Spleen (tissue), 11 donors: ENCODE measurements around the gene RMC1. TPM values are rescaled to one million over a fixed set of nuclear protein-coding genes. Genes with fewer than 3 reads are reported as not detected.

Experiments used
- DNase-seq: peaks from one replicate; pipeline ENCODE4 v3.0.0-alpha.2; 2020
- H3K27ac ChIP-seq, 8 donors: fragments of 200-600 bp; sonication (generic) in 7 of 8; 1 replicate in 4 of 8; 2 replicates in 4 of 8; pipeline versions ENCODE4 v1.5.0 to v1.8.0; 2016 to 2021; ENCODE audit warnings: inconsistent platforms in 4 of 8, mild to moderate bottlenecking in 4 of 8, moderate library complexity in 1 of 8
- H3K27me3 ChIP-seq, 7 donors: fragments of 200-600 bp; sonication (generic) in 6 of 7; replicated peaks in 1 of 7; 1 replicate in 4 of 7; 2 replicates in 3 of 7; pipeline versions ENCODE4 v1.5.0 to v1.8.0; 2016 to 2021; ENCODE audit warnings: inconsistent platforms in 3 of 7, mild to moderate bottlenecking in 1 of 7
- H3K36me3 ChIP-seq, 6 donors: fragments of 200-600 bp; sonication (generic) in 5 of 6; 1 replicate in 4 of 6; 2 replicates in 2 of 6; pipeline versions ENCODE4 v1.5.0 to v1.8.0; 2016 to 2021; ENCODE audit warnings: inconsistent platforms in 2 of 6
- H3K4me1 ChIP-seq, 6 donors: fragments of 200-600 bp; sonication (generic) in 5 of 6; 1 replicate in 3 of 6; 2 replicates in 3 of 6; pipeline versions ENCODE4 v1.5.0 to v1.8.0; 2016 to 2021; ENCODE audit warnings: inconsistent platforms in 3 of 6
- H3K4me3 ChIP-seq, 8 donors: fragments of 200-600 bp; sonication (generic) in 7 of 8; 1 replicate in 4 of 8; 2 replicates in 4 of 8; pipeline versions ENCODE4 v1.5.0 to v1.8.0; 2016 to 2021; ENCODE audit warnings: inconsistent platforms in 4 of 8, mild to moderate bottlenecking in 4 of 8, moderate library complexity in 2 of 8
- H3K9me3 ChIP-seq, 8 donors: fragments of 200-600 bp; sonication (generic) in 7 of 8; 1 replicate in 4 of 8; 2 replicates in 4 of 8; pipeline versions ENCODE4 v1.5.0 to v1.8.0; 2016 to 2021; ENCODE audit warnings: inconsistent platforms in 4 of 8
- POLR2A ChIP-seq, 3 donors: fragments of 450-650 bp; IDR thresholded peaks; one replicate each; pipeline ENCODE4 v1.5.1; 2017; ENCODE audit warnings: antibody characterized with exemption in 3 of 3, mild to moderate bottlenecking in 1 of 3
- POLR2AphosphoS5 ChIP-seq, 3 donors: sonication (generic); formaldehyde crosslinking; IDR thresholded peaks; one replicate each; pipeline ENCODE4 v1.5.1; 2017; ENCODE audit warnings: antibody characterized with exemption in 3 of 3
- WGBS, 5 donors: extraction: QIAGEN DNeasy Blood & Tissue Kit in 3 of 5; methylation state at CpG; one replicate each; pipeline versions ENCODE4 v1.1.5 to v1.1.7; 2013 to 2018; 5-methylcytosine and 5-hydroxymethylcytosine counted together
- intact Hi-C: fragments of 100-400 bp; cut with DNase I; formaldehyde crosslinking; loops from one replicate; pipeline ENCODE4 v1.15.0; 2023; ENCODE audit warnings: low total_unique reads
- polyA plus RNA-seq, 3 donors: library from polyadenylated mRNA; stranded (reverse); fragments of 200-250 nt; gene quantifications; one replicate each; pipeline ENCODE4 v1.2.1, GENCODE V29; 2013
- total RNA-seq, 7 donors: library from RNA; depleted of rRNA in 3 of 7; stranded (reverse); fragments of >200 nt in 3 of 7; fragmentation: NEBNext Ultra II Directional in 4 of 7; extraction: Animal tissue kit (Norgen Biotek cat#: 25700) in 4 of 7; gene quantifications; one replicate each; pipeline versions ENCODE4 v1.1.0 to v1.2.1, GENCODE V29; 2016 to 2021
- TF ChIP-seq, protein P1 (sequence below), 11 experiments: fragments of 200-600 bp in 7 of 11; fragments of 450-650 bp in 4 of 11; sonication (generic) in 4 of 11; IDR thresholded peaks in 8 of 11; conservative IDR thresholded peaks in 3 of 11; 1 replicate in 7 of 11; 2 replicates in 4 of 11; pipeline versions ENCODE4 v1.4.0 to v1.8.0; 2016 to 2021; ENCODE audit warnings: antibody characterized with exemption in 11 of 11, inconsistent platforms in 4 of 11, mild to moderate bottlenecking in 1 of 11
- donor health status: healthy with polysubstance abuse.
- donor health status: DM: no; HTN: no; CAD: no; lungs with moderate emphysema.
- donor health status: DM: no; HTN: no; CAD: no.
- donor health status: Bipolar disorder and iron deficiency.
- donor health status: healthy.
- donor health status: DM: no; HTN: no; CAD: no.
- donor health status: DM: yes; HTN: yes; CAD: no.

Gene RMC1
- total and polyA plus RNA-seq, 10 donors = 29.5 to 74.7 (median 45.2) TPM

DNA sequence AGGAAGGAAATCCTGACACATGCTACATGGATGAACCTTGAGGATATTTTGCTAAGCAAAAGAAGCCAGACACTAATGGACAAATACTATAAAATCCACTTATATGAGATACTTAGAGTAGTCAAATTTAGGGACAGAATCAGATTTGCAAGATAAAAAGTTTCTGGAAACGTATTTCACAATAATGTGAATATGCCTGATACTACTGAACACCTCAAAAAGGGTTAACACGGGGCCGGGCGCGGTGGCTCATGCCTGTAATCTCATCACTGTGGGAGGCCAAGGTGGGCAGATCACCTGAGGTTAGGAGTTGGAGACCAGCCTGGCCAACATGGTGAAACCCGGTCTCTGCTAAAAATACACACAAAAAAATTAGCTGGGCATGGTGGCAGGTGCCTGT lies 1.7 kb upstream of the RMC1 start:
- TF ChIP-seq, protein P1, sequence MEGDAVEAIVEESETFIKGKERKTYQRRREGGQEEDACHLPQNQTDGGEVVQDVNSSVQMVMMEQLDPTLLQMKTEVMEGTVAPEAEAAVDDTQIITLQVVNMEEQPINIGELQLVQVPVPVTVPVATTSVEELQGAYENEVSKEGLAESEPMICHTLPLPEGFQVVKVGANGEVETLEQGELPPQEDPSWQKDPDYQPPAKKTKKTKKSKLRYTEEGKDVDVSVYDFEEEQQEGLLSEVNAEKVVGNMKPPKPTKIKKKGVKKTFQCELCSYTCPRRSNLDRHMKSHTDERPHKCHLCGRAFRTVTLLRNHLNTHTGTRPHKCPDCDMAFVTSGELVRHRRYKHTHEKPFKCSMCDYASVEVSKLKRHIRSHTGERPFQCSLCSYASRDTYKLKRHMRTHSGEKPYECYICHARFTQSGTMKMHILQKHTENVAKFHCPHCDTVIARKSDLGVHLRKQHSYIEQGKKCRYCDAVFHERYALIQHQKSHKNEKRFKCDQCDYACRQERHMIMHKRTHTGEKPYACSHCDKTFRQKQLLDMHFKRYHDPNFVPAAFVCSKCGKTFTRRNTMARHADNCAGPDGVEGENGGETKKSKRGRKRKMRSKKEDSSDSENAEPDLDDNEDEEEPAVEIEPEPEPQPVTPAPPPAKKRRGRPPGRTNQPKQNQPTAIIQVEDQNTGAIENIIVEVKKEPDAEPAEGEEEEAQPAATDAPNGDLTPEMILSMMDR (IDR thresholded peaks at IDR 0.05 in 8 of 11, conservative IDR thresholded peaks at IDR 0.05 in 3 of 11) = no peak
- no peak for TF ChIP-seq POLR2A (IDR thresholded peaks at IDR 0.05)
- Histone ChIP-seq H3K9me3 (no peaks in the 10 kb centered on the region), H3K36me3 (peaks cover 0 to 10% (median 3%) of the 10 kb centered on the region in 6 donors), H3K27me3 (no peaks in the 10 kb centered on the region), H3K4me3 (no peak overlapping the region), H3K4me1 (peaks cover 19 to 91% (median 62%) of the 10 kb centered on the region in 6 donors), H3K27ac (no peak overlapping the region)
- intact Hi-C loops = loop anchor here (5.0 kb wide), 1 partner anchor 86 kb away; the partner anchor contains the start of gene NPC1
- DNase-seq = no peak
- WGBS, 5 donors = 92 to 97% (median 93%) methylated on average over 6 of the region's 6 CpGs

DNA sequence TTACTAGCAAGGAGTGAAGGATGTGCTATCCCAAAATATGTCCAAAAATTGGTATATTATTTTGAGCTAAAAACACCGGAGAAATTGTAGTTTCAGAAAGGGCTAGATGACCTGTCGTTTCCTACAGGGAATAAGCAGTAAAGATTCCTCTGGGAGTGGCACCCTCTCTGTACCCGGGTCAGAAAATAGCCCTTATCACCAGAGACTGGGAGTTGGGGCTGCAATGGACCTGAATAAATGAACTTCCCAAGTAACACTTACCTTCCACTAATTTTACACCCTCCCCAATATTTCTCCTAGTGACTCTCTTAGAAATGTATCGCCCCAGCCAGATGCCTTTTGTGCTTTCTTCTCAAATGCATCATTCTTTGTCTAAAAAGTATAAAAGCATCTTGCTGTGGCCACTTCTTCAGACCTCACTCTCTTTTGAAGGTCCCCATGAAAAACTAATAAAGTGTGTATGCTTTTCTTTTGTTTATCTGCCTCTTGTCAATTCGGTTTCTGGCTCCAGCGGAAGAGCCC lies 734 bp upstream of the RMC1 start:
- DNase-seq = no peak
- TF ChIP-seq POLR2AphosphoS5 (IDR thresholded peaks at IDR 0.05) (no peak), POLR2A (IDR thresholded peaks at IDR 0.05) (no peak)
- TF ChIP-seq, protein P1 (IDR thresholded peaks at IDR 0.05 in 8 of 11, conservative IDR thresholded peaks at IDR 0.05 in 3 of 11) = no peak

DNA sequence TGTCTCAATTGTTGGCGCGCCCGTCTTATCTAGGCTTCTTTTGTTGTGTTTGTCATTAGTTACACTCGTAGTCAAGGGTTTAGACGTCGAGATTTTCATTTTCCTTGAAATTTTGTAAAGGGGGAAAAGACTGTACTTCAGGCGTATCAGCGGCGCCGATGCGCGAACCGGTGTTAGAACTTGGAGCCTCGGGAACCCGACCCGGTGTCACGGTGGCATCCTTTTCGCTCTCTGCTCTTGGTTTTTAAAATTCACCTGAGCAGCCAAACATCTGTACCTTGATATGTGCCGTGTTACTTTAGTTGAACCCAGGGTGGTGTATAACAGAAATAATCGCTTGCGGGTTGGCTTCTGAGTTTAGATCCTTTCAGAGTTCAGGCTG lies 643 bp downstream of the RMC1 start:
- Histone ChIP-seq H3K36me3 (peaks cover 2 to 33% (median 23%) of the 10 kb centered on the region in 6 donors), H3K27me3 (no peaks in the 10 kb centered on the region), H3K27ac (peak overlapping the region; percentile 95 to 99 (median 96)), H3K9me3 (no peaks in the 10 kb centered on the region), H3K4me3 (peak overlapping the region; percentile 72 to 98 (median 95)), H3K4me1 (peaks cover 18 to 92% (median 55%) of the 10 kb centered on the region in 6 donors)
- DNase-seq = no peak
- intact Hi-C loops = loop anchor here (5.0 kb wide), 1 partner anchor 83 kb away; the partner anchor contains the start of gene NPC1
- TF ChIP-seq POLR2A (IDR thresholded peaks at IDR 0.05) = no peak
- TF ChIP-seq, protein P1 (IDR thresholded peaks at IDR 0.05 in 8 of 11, conservative IDR thresholded peaks at IDR 0.05 in 3 of 11) = no peak
- TF ChIP-seq POLR2AphosphoS5 (IDR thresholded peaks at IDR 0.05) = no peak
- WGBS, 5 donors = 2 to 6% (median 5%) methylated on average over 21 of the region's 21 CpGs

More for the DNA sequence above, 734 bp upstream of the RMC1 start:
- Histone ChIP-seq H3K9me3 (no peaks in the 10 kb centered on the region), H3K27me3 (no peaks in the 10 kb centered on the region), H3K27ac (peak overlapping the region; percentile 95 to 99 (median 96)), H3K4me3 (peak overlapping the region; percentile 72 to 98 (median 95)), H3K36me3 (peaks cover 0 to 19% (median 11%) of the 10 kb centered on the region in 6 donors), H3K4me1 (peaks cover 19 to 92% (median 65%) of the 10 kb centered on the region in 6 donors)
- 24 to 40% (median 31%) methylated on average over 6 of the region's 6 CpGs for WGBS, 5 donors
- intact Hi-C loops = loop anchor here (5.0 kb wide), 1 partner anchor 85 kb away; the partner anchor contains the start of gene NPC1

DNA sequence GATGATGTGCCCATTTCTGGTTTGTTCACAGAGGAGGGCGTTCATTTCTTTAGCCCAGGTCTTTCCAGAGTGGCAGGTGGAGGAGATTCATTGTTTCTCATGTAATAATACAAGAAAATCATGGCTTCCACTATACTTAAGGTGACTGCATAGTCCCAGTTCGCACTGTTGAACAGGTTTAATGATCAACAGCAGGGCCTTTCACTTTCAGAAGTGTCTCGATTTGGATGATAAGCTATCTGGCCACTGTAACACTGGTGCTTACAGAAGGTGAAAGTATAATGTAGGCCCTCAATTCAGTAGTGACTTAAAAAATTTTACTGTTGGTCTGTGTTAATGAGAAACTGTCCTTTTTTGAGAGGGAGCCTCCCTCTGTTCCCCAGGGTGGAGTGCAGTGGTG lies 1.4 kb downstream of the RMC1 start:
- peaks cover 2 to 41% (median 30%) of the 10 kb centered on the region in 6 donors for H3K36me3 ChIP-seq
- H3K4me3 ChIP-seq = peak overlapping the region in 7 of 8 donors; percentile 72 to 98 (median 94)
- 53 to 70% (median 60%) methylated on average over 3 of the region's 3 CpGs for WGBS, 5 donors
- no peak for DNase-seq
- H3K27me3 ChIP-seq = no peaks in the 10 kb centered on the region
- H3K4me1 ChIP-seq = peaks cover 16 to 84% (median 47%) of the 10 kb centered on the region in 6 donors
- TF ChIP-seq POLR2A (IDR thresholded peaks at IDR 0.05) (no peak), POLR2AphosphoS5 (IDR thresholded peaks at IDR 0.05) (no peak)
- TF ChIP-seq, protein P1 (IDR thresholded peaks at IDR 0.05 in 8 of 11, conservative IDR thresholded peaks at IDR 0.05 in 3 of 11) = no peak
- H3K9me3 ChIP-seq = no peaks in the 10 kb centered on the region
- peak overlapping the region in 6 of 8 donors; percentile 29 to 98 (median 96) for H3K27ac ChIP-seq
- intact Hi-C loops = loop anchor here (5.0 kb wide), 1 partner anchor 83 kb away; the partner anchor contains the start of gene NPC1
